ENCODE results near the gene COG7.

The COG7 gene

GRCh38 chr16:23365602-23366240 is 87.3 kb downstream of the COG7 start:
- no peak for DNase-seq (ENCODE audit: low read depth in 4 of 4, low spot score in 1 of 4)

- no peak for DNase-seq (ENCODE audit: low read depth in 4 of 4, low spot score in 1 of 4)
Measured at GRCh38 chr16:23362460-23363317, 90.3 kb downstream of the COG7 start.

GRCh38 chr16:23359092-23359760 is 93.8 kb downstream of the COG7 start:
- no peak for DNase-seq (ENCODE audit: low read depth in 4 of 4, low spot score in 1 of 4)

GRCh38 chr16:23357761-23358290 is 95.2 kb downstream of the COG7 start:
- no peak for DNase-seq (ENCODE audit: low read depth in 4 of 4, low spot score in 1 of 4)

GRCh38 chr16:23356941-23357340 is 96.0 kb downstream of the COG7 start:
- no peak for DNase-seq (ENCODE audit: low read depth in 4 of 4, low spot score in 1 of 4)

- DNase-seq (ENCODE audit: low read depth in 4 of 4, low spot score in 1 of 4), result no peak
Measured at GRCh38 chr16:23355106-23355670, 97.8 kb downstream of the COG7 start.

GRCh38 chr16:23354246-23354645 is 98.7 kb downstream of the COG7 start:
- DNase-seq (ENCODE audit: low read depth in 4 of 4, low spot score in 1 of 4), result no peak

GRCh38 chr16:23353440-23353839 is 99.5 kb downstream of the COG7 start:
- DNase-seq (ENCODE audit: low read depth in 4 of 4, low spot score in 1 of 4), result no peak

- DNase-seq (ENCODE audit: low read depth in 4 of 4, low spot score in 1 of 4), result no peak
Measured at GRCh38 chr16:23351360-23351759, 101.6 kb downstream of the COG7 start.

- no peak for DNase-seq (ENCODE audit: low read depth in 4 of 4, low spot score in 1 of 4)
Measured at GRCh38 chr16:23348579-23349469, 104.2 kb downstream of the COG7 start.

- no peak for DNase-seq (ENCODE audit: low read depth in 4 of 4, low spot score in 1 of 4)
Measured at GRCh38 chr16:23345237-23345636, 107.8 kb downstream of the COG7 start.

- no peak for DNase-seq (ENCODE audit: low read depth in 4 of 4, low spot score in 1 of 4)
Measured at GRCh38 chr16:23343643-23344612, 109.1 kb downstream of the COG7 start.

GRCh38 chr16:23342083-23342640 is 110.8 kb downstream of the COG7 start:
- no peak for DNase-seq (ENCODE audit: low read depth in 4 of 4, low spot score in 1 of 4)

GRCh38 chr16:23339787-23340186 is 113.2 kb downstream of the COG7 start:
- DNase-seq (ENCODE audit: low read depth in 4 of 4, low spot score in 1 of 4), result no peak

All from stimulated activated CD4-positive, alpha-beta T cell treated with anti-CD3 and anti-CD28 coated beads, Interleukin-1b, Interleukin-23, amount 100 ng/mL, for 24 hours (primary cell).